GM23338 (cell line): ENCODE results near the gene IKZF1. TPM values are rescaled to one million over a fixed set of nuclear protein-coding genes. Genes with fewer than 3 reads are reported as not detected.

Source experiments
- ATAC-seq: fragments of 200-7000 bp; cut with Tn5 transposase; 3 replicates; pipeline ENCODE4 v1.9.1; 2020
- DNase-seq: peaks from one replicate; pipeline ENCODE4 v3.0.0-alpha.2; 2015; ENCODE audit warnings: low spot score
- H2AFZ ChIP-seq: fragments of 200-600 bp; sonication (generic); 2 replicates; pipeline ENCODE4 v1.8.0; 2016; ENCODE audit warnings: antibody characterized with exemption, mild to moderate bottlenecking, moderate library complexity
- H3F3A ChIP-seq: fragments of 200-600 bp; sonication (generic); replicated peaks from 2 replicates; pipeline ENCODE4 v1.8.0; 2017; ENCODE audit warnings: antibody characterized with exemption, mixed run types, low read depth
- H3K27ac ChIP-seq: fragments of 200-600 bp; sonication (generic); 2 replicates; pipeline ENCODE4 v1.6.1; 2016; ENCODE audit warnings: low read depth
- H3K27me3 ChIP-seq: fragments of 200-600 bp; sonication (generic); 2 replicates; pipeline ENCODE4 v1.8.0; 2016; ENCODE audit warnings: mild to moderate bottlenecking, mixed run types, moderate library complexity; ENCODE audit not compliant: insufficient read depth
- H3K36me3 ChIP-seq: fragments of 200-600 bp; sonication (generic); 2 replicates; pipeline ENCODE4 v1.8.0; 2016; ENCODE audit warnings: mild to moderate bottlenecking; ENCODE audit not compliant: insufficient read depth
- H3K4me1 ChIP-seq: fragments of 200-600 bp; sonication (generic); 2 replicates; pipeline ENCODE4 v1.8.0; 2016; ENCODE audit warnings: mild to moderate bottlenecking, moderate library complexity; ENCODE audit not compliant: insufficient read depth
- H3K4me2 ChIP-seq: fragments of 200-600 bp; sonication (generic); 2 replicates; pipeline ENCODE4 v1.7.1; 2017; ENCODE audit warnings: mixed run types
- H3K4me3 ChIP-seq: fragments of 200-600 bp; sonication (generic); 2 replicates; pipeline ENCODE4 v1.6.1; 2016; ENCODE audit warnings: mixed run types
- H3K79me2 ChIP-seq: fragments of 200-600 bp; sonication (generic); replicated peaks from 2 replicates; pipeline ENCODE4 v1.8.0; 2017; ENCODE audit warnings: mild to moderate bottlenecking; ENCODE audit not compliant: insufficient read depth
- H3K9me2 ChIP-seq: fragments of 200-600 bp; sonication (generic); 2 replicates; pipeline ENCODE4 v1.8.0; 2017; ENCODE audit not compliant: insufficient read depth
- H4K20me1 ChIP-seq: fragments of 200-600 bp; sonication (generic); replicated peaks from 2 replicates; pipeline ENCODE4 v1.8.0; 2017; ENCODE audit warnings: mild to moderate bottlenecking; ENCODE audit not compliant: insufficient read depth
- H3K27ac Mint-ChIP-seq: 2 replicates; pipeline ENCODE4 v1.8.0; 2020; ENCODE audit warnings: inconsistent platforms, mild to moderate bottlenecking, moderate library complexity, mixed read lengths
- H3K27me3 Mint-ChIP-seq: 3 replicates; pipeline ENCODE4 v1.8.0; 2022; ENCODE audit warnings: low read depth, mild to moderate bottlenecking, moderate library complexity, mixed read lengths, inconsistent platforms; ENCODE audit not compliant: insufficient read depth, poor library complexity
- H3K36me3 Mint-ChIP-seq: 3 replicates; pipeline ENCODE4 v1.8.0; 2021; ENCODE audit warnings: low read depth, mild to moderate bottlenecking, inconsistent platforms, moderate library complexity, mixed read lengths
- H3K4me1 Mint-ChIP-seq: 3 replicates; pipeline ENCODE4 v1.8.0; 2020; ENCODE audit warnings: mild to moderate bottlenecking, inconsistent platforms, mixed read lengths
- H3K4me3 Mint-ChIP-seq: 3 replicates; pipeline ENCODE4 v1.8.0; 2021; ENCODE audit warnings: moderate library complexity, mild to moderate bottlenecking, inconsistent platforms, mixed read lengths
- H3K9me3 Mint-ChIP-seq: 3 replicates; pipeline ENCODE4 v1.8.0; 2020; ENCODE audit warnings: moderate library complexity, mild to moderate bottlenecking, inconsistent platforms, mixed read lengths
- CREB1 ChIP-seq: fragments of 250-450 bp; sonication (Bioruptor Pico); IDR thresholded peaks from 2 replicates; pipeline ENCODE4 v1.5.0; 2020; ENCODE audit warnings: low read depth, mild to moderate bottlenecking, moderate library complexity
- EZH2 ChIP-seq: fragments of 200-600 bp; sonication (generic); IDR thresholded peaks from one replicate; pipeline ENCODE4 v1.8.0; 2017; ENCODE audit warnings: antibody characterized with exemption, mild to moderate bottlenecking, low read depth; ENCODE audit not compliant: unreplicated experiment
- EZH2phosphoT487 ChIP-seq: fragments of 200-600 bp; sonication (generic); IDR thresholded peaks from one replicate; pipeline ENCODE4 v1.8.1; 2018; ENCODE audit warnings: antibody characterized with exemption; ENCODE audit not compliant: unreplicated experiment
- NANOG ChIP-seq: IDR thresholded peaks from 2 replicates; pipeline ENCODE4 v1.6.1; 2016; ENCODE audit warnings: antibody characterized with exemption, borderline replicate concordance
- POLR2AphosphoS5 ChIP-seq: IDR thresholded peaks from 2 replicates; pipeline ENCODE4 v1.6.1; 2016; ENCODE audit warnings: antibody characterized with exemption, low read depth
- STAT1 ChIP-seq: IDR thresholded peaks from one replicate; pipeline ENCODE4 v1.6.1; 2016; ENCODE audit warnings: antibody characterized with exemption; ENCODE audit not compliant: unreplicated experiment
- ZNF331 ChIP-seq: fragments of 250-450 bp; sonication (Bioruptor Pico); IDR thresholded peaks from 2 replicates; pipeline ENCODE4 v1.5.0; 2020; ENCODE audit warnings: low read depth, mild to moderate bottlenecking, moderate library complexity
- long read RNA-seq: library from polyadenylated mRNA; unstranded; transcript quantifications from one replicate; pipeline ENCODE4 v2.0.0, GENCODE V29; 2020; ENCODE audit not compliant: unreplicated experiment
- polyA plus RNA-seq: library from polyadenylated mRNA; unstranded; fragments of >200 nt; fragmentation: Nextera tagmentation; extraction: Ambion mirVana; gene quantifications from 2 replicates; pipeline ENCODE4 v1.2.1, GENCODE V29; 2016
- total RNA-seq: library from RNA; depleted of rRNA; stranded (reverse); fragments of >200 nt; shearing (Covaris generic); gene quantifications from 2 replicates; pipeline ENCODE4 v1.2.3, GENCODE V29; 2014; rRNA removed
- TF ChIP-seq, protein P1 (sequence below): IDR thresholded peaks from one replicate; pipeline ENCODE4 v1.6.1; 2018; ENCODE audit warnings: antibody characterized with exemption; ENCODE audit not compliant: unreplicated experiment
- TF ChIP-seq, protein P2 (sequence below), 2 experiments: fragments of 200-600 bp in 1 of 2; sonication (generic) in 1 of 2; conservative IDR thresholded peaks; 2 replicates each; pipeline versions ENCODE4 v1.5.1 to v1.6.1; 2016 to 2017; ENCODE audit warnings: antibody characterized with exemption in 2 of 2, low read depth in 2 of 2, mild to moderate bottlenecking in 2 of 2, moderate library complexity in 1 of 2
- TF ChIP-seq, protein P3 (sequence below): IDR thresholded peaks from 2 replicates; pipeline ENCODE4 v1.6.1; 2016; ENCODE audit warnings: antibody characterized with exemption

Gene IKZF1
- total RNA-seq (0.43 and 1.8 TPM in 2 replicates), polyA plus RNA-seq (0.45 and 0.57 TPM in 2 replicates)
- long read RNA-seq, result 0 reads

DNA sequence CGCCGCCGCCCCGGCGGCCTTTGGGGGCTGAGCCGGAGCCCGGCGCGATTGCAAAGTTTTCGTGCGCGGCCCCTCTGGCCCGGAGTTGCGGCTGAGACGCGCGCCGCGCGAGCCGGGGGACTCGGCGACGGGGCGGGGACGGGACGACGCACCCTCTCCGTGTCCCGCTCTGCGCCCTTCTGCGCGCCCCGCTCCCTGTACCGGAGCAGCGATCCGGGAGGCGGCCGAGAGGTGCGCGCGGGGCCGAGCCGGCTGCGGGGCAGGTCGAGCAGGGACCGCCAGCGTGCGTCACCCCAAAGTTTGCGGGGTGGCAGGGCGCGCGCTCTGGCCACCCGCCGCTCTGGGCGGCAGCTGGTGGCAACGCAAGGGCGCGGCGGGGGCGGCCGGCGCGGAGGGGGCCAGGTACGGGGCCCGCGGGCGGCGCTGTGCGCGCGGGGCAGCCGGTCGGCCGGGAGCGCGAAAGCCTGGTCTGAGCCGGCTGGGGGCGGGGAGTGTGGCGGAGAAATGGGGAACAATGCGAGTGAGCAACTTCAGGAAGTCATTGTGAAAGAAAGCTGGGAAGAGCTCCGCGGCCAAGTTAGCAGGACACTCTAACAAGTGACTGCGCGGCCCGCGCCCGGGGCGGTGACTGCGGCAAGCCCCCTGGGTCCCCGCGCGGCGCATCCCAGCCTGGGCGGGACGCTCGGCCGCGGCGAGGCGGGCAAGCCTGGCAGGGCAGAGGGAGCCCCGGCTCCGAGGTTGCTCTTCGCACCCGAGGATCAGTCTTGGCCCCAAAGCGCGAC is at the start of gene IKZF1:
Gene IKZF1 (plus strand): TSS at position 588 of the 782 bp plus-strand sequence. CDS start 14,346 bp downstream, outside the sequence.
- H3F3A ChIP-seq, result 0 out of 2 replicates have a peak, but pooled peaks cover 2% of the 10 kb centered on the region
- DNase-seq (peak; percentile 71), ATAC-seq (peak; percentile 35)
- no peaks in the 10 kb centered on the region for H3K9me2 ChIP-seq
- no peaks in the 10 kb centered on the region for H3K36me3 ChIP-seq
- H3K27me3 Mint-ChIP-seq, result peaks cover 41% of the 10 kb centered on the region
- peak within 1 kb of the TSS; percentile 96 for H2AFZ ChIP-seq
- H3K4me3 Mint-ChIP-seq, result peak within 1 kb of the TSS; percentile 78
- peaks cover 7% of the 10 kb centered on the region for H3K4me1 ChIP-seq
- no peak within 1 kb of the TSS for H3K27ac ChIP-seq
- H3K36me3 Mint-ChIP-seq, result peaks cover 6% of the 10 kb centered on the region; the same call in 2 of the 3 replicates
- H3K9me3 Mint-ChIP-seq, result peaks cover 7% of the 10 kb centered on the region; the same call in 2 of the 3 replicates
- no peaks in the 10 kb centered on the region for H4K20me1 ChIP-seq
- TF ChIP-seq ZNF331 (CRISPR knock-in tag) (no peak), EZH2 (peak; percentile 64)
- peaks cover 63% of the 10 kb centered on the region for H3K27me3 ChIP-seq
- H3K4me3 ChIP-seq, result peak within 1 kb of the TSS; percentile 69
- peak within 1 kb of the TSS; percentile 87 for H3K4me2 ChIP-seq
- H3K79me2 ChIP-seq, result no peaks in the 10 kb centered on the region
- peaks cover 20% of the 10 kb centered on the region for H3K4me1 Mint-ChIP-seq
- no peak within 1 kb of the TSS for H3K27ac Mint-ChIP-seq

DNA sequence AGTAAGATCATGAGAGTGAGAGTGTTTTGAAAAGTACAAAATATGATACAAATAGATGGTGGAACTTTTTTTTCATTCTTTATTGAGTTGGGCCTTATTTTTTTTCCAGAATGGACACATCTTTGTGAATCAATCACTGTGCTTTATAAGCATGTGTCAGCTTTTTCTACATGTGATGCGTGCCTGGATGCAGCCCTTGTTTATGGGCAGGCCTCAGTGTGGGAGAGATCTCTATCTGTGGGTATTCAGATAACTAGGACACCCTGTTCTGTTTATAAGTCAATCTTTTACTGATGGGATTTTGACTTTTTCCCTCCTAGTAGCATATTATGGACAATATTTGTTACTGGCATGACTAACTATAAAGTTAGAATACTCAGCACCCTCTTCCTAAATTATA is 42.9 kb upstream of the IKZF1 start:
- ATAC-seq (no peak), DNase-seq (no peak)
- Histone ChIP-seq H3K27ac (no peak overlapping the region), H3K79me2 (no peaks in the 10 kb centered on the region), H2AFZ (no peak overlapping the region), H3K27me3 (no peaks in the 10 kb centered on the region), H3K9me2 (no peaks in the 10 kb centered on the region), H3F3A (no peaks in the 10 kb centered on the region), H3K36me3 (no peaks in the 10 kb centered on the region), H3K4me1 (peaks cover 5% of the 10 kb centered on the region), H3K4me2 (no peak overlapping the region), H3K4me3 (no peak overlapping the region), H4K20me1 (no peaks in the 10 kb centered on the region)
- no peak overlapping the region for H3K4me3 Mint-ChIP-seq
- H3K36me3 Mint-ChIP-seq, result no peaks in the 10 kb centered on the region
- no peaks in the 10 kb centered on the region for H3K9me3 Mint-ChIP-seq
- H3K27me3 Mint-ChIP-seq, result peaks cover 1% of the 10 kb centered on the region
- peaks cover 15% of the 10 kb centered on the region for H3K4me1 Mint-ChIP-seq
- no peak overlapping the region for H3K27ac Mint-ChIP-seq
- no peak for TF ChIP-seq NANOG
- TF ChIP-seq POLR2AphosphoS5, result no peak
- TF ChIP-seq EZH2, result no peak
- TF ChIP-seq, protein P1, sequence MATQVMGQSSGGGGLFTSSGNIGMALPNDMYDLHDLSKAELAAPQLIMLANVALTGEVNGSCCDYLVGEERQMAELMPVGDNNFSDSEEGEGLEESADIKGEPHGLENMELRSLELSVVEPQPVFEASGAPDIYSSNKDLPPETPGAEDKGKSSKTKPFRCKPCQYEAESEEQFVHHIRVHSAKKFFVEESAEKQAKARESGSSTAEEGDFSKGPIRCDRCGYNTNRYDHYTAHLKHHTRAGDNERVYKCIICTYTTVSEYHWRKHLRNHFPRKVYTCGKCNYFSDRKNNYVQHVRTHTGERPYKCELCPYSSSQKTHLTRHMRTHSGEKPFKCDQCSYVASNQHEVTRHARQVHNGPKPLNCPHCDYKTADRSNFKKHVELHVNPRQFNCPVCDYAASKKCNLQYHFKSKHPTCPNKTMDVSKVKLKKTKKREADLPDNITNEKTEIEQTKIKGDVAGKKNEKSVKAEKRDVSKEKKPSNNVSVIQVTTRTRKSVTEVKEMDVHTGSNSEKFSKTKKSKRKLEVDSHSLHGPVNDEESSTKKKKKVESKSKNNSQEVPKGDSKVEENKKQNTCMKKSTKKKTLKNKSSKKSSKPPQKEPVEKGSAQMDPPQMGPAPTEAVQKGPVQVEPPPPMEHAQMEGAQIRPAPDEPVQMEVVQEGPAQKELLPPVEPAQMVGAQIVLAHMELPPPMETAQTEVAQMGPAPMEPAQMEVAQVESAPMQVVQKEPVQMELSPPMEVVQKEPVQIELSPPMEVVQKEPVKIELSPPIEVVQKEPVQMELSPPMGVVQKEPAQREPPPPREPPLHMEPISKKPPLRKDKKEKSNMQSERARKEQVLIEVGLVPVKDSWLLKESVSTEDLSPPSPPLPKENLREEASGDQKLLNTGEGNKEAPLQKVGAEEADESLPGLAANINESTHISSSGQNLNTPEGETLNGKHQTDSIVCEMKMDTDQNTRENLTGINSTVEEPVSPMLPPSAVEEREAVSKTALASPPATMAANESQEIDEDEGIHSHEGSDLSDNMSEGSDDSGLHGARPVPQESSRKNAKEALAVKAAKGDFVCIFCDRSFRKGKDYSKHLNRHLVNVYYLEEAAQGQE, result no peak
- TF ChIP-seq EZH2phosphoT487, result no peak
- no peak for TF ChIP-seq STAT1
- TF ChIP-seq CREB1 (CRISPR knock-in tag), result no peak
- TF ChIP-seq, protein P2, sequence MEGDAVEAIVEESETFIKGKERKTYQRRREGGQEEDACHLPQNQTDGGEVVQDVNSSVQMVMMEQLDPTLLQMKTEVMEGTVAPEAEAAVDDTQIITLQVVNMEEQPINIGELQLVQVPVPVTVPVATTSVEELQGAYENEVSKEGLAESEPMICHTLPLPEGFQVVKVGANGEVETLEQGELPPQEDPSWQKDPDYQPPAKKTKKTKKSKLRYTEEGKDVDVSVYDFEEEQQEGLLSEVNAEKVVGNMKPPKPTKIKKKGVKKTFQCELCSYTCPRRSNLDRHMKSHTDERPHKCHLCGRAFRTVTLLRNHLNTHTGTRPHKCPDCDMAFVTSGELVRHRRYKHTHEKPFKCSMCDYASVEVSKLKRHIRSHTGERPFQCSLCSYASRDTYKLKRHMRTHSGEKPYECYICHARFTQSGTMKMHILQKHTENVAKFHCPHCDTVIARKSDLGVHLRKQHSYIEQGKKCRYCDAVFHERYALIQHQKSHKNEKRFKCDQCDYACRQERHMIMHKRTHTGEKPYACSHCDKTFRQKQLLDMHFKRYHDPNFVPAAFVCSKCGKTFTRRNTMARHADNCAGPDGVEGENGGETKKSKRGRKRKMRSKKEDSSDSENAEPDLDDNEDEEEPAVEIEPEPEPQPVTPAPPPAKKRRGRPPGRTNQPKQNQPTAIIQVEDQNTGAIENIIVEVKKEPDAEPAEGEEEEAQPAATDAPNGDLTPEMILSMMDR (conservative IDR thresholded peaks at IDR 0.05; ENCODE audit: low read depth in 2 of 2), result no peak
- TF ChIP-seq, protein P3, sequence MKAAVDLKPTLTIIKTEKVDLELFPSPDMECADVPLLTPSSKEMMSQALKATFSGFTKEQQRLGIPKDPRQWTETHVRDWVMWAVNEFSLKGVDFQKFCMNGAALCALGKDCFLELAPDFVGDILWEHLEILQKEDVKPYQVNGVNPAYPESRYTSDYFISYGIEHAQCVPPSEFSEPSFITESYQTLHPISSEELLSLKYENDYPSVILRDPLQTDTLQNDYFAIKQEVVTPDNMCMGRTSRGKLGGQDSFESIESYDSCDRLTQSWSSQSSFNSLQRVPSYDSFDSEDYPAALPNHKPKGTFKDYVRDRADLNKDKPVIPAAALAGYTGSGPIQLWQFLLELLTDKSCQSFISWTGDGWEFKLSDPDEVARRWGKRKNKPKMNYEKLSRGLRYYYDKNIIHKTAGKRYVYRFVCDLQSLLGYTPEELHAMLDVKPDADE, result no peak
